A172 (cell line): ENCODE measurements around the gene PLIN1. TPM values are rescaled to one million over a fixed set of nuclear protein-coding genes. Genes with fewer than 3 reads are reported as not detected.

Source experiments
- DNase-seq: peaks from one replicate; pipeline ENCODE4 v3.0.0-alpha.2; 2015; ENCODE audit warnings: low spot score
- total RNA-seq: library from RNA; depleted of rRNA; stranded (reverse); fragments of >200 nt; shearing (Covaris generic); gene quantifications from 2 replicates; pipeline ENCODE4 v1.2.3, GENCODE V29; 2014

PLIN1 gene
- total RNA-seq, 1 experiment from 2014 or later = not detected

- no peak for DNase-seq
These were observed 26.5 kb downstream of the PLIN1 start for GRCh38 chr15:89652666-89653065.

- DNase-seq = no peak
These were observed 27.0 kb downstream of the PLIN1 start for GRCh38 chr15:89652131-89652530.

- DNase-seq = no peak
These were observed 29.5 kb downstream of the PLIN1 start for GRCh38 chr15:89649716-89650115.

GRCh38 chr15:89649013-89649625 is 30.0 kb downstream of the PLIN1 start:
- no peak for DNase-seq

- no peak for DNase-seq
These were observed 30.8 kb downstream of the PLIN1 start for GRCh38 chr15:89648106-89649012.

- DNase-seq = peak; percentile 48
These were observed 31.8 kb downstream of the PLIN1 start for GRCh38 chr15:89647191-89647851.

GRCh38 chr15:89646416-89647141 is 32.6 kb downstream of the PLIN1 start:
- DNase-seq = no peak

- DNase-seq = no peak
These were observed 33.5 kb downstream of the PLIN1 start for GRCh38 chr15:89645680-89646079.

GRCh38 chr15:89642106-89642505 is 37.1 kb downstream of the PLIN1 start:
- DNase-seq = no peak

- no peak for DNase-seq
These were observed 38.1 kb downstream of the PLIN1 start for GRCh38 chr15:89641053-89641452.

- no peak for DNase-seq
These were observed 38.9 kb downstream of the PLIN1 start for GRCh38 chr15:89640245-89640644.

GRCh38 chr15:89633585-89633984 is 45.6 kb downstream of the PLIN1 start:
- no peak for DNase-seq

- DNase-seq = no peak
These were observed 46.4 kb downstream of the PLIN1 start for GRCh38 chr15:89632563-89633430.

- DNase-seq = no peak
These were observed 47.3 kb downstream of the PLIN1 start for GRCh38 chr15:89631902-89632264.

- no peak for DNase-seq
These were observed 47.9 kb downstream of the PLIN1 start for GRCh38 chr15:89630974-89631901.

- no peak for DNase-seq
These were observed 48.9 kb downstream of the PLIN1 start for GRCh38 chr15:89630260-89630659.

GRCh38 chr15:89629829-89630228 is 49.3 kb downstream of the PLIN1 start:
- no peak for DNase-seq

- DNase-seq = no peak
These were observed 50.1 kb downstream of the PLIN1 start for GRCh38 chr15:89628806-89629715.

GRCh38 chr15:89628301-89628700 is 50.9 kb downstream of the PLIN1 start:
- DNase-seq = no peak
